Epidermal melanocyte (primary cell): Measurements from ENCODE around the gene UBE2O.

Experiments used
- DNase-seq: peaks from one replicate; pipeline ENCODE4 v3.0.0; 2011; ENCODE audit warnings: low spot score; ENCODE audit not compliant: insufficient read length

The UBE2O gene

DNA sequence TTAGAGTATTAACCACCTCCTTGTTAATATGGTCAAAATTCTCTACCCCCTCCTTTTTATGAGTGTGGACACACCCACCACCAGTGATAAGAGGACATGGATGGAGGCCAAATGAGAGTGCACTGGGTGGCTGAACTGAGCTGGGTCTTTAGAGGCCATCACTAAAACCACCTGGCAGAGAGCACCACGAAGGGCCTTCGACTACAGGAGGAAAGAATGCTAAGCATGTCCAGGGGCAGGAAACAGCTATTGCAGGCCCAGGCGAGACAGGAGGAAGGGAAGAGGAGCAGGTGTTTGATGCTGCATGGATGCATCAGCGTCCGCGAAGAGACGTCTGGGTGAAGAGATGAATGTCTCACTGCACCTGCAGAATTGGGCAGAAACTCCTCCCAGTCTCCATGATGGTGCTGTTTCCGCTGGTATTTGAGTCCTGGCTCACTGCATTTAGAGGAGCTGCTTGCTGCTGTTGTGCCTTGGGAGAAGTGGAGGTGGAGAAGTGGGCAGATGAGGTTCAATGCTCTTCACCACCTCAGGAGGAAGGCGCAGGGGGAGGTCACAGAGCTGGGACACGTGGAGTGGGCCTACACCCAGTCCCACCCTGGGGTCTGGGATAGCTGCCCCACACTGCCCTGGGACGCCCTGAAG is 35.3 kb downstream of the UBE2O start:
- DNase-seq: no peak

- no peak for DNase-seq
Observed at GRCh38 chr17:76416899-76417298, 36.1 kb downstream of the UBE2O start.

GRCh38 chr17:76416457-76416856 is 36.5 kb downstream of the UBE2O start:
- no peak for DNase-seq

GRCh38 chr17:76415786-76416185 is 37.2 kb downstream of the UBE2O start:
- no peak for DNase-seq

DNA sequence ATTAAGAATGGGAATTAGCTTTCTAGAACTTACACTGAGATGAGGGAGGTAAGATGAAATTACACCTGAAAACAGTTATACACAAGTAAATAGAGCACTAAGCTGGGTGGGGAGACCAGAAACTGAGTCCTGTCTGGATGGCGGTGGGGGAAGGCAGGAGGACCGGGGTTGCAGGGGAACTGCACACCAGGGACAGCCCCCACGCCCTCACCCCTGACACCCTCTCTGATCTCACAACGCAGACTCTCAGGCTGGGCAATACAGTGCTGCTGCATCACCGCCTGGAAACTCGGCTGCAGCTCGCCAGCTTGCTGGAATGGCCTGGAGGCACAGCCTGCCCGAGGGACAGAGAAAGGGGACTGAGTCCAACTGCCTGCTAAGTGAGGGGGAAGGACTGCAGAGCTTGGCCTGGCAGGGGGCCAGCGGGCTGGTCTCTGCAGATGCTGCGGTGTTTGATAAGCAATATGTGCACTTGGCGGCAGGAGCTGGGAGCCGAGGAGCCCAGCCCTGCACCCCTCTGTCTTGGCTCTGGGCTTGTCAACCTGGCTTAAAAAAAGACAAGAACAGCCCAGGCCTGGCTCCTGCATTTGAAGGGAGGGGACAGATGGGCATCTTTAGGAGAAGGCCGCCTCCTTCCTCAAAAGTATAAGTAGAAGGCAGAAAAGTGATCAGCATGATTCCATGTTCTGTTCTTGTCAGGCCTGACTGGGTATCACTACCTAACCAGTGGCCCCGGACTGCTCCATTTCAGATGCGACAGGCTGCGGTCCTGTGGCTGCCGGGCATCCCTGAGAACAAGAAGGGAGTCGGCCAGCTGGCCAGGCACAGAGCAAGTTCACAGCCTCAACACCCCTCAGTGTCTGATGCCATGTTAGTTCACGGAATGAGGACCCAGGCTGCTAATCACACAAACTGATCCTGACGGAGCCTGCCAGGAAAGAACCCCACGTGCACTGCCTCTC is 38.3 kb downstream of the UBE2O start:
- DNase-seq: no peak

GRCh38 chr17:76411247-76411646 is 41.7 kb downstream of the UBE2O start:
- DNase-seq: no peak

DNA sequence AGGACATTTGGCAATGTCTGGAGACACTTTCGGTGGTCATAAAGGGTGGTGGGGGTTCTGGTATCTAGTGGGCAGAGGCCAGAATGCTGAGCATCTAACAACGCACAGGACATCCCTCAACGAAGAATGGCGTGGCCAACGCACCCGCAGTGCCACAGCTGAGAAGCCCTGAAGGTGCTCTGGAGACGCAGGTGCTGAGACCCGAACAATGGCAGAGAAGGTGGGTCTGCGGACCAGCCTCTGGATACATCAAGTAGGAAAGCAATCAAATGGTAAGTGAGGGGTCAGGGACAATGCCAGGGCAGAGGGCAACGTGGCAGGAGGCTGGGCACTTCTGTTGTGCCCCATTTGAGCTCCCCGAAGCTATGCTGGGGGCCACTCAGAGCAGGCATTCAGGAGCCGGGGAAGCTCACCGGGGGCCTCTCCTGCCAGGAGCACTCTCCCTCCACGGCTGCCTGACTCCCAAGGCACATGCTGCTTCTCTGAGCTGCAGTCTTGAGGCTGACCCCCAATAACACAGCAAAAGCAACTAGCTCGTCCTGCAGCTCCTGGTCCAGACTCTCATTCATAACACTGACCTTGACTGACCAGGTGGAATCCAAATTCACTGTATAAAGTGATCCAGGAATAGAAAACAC is 42.5 kb downstream of the UBE2O start:
- no peak for DNase-seq

DNA sequence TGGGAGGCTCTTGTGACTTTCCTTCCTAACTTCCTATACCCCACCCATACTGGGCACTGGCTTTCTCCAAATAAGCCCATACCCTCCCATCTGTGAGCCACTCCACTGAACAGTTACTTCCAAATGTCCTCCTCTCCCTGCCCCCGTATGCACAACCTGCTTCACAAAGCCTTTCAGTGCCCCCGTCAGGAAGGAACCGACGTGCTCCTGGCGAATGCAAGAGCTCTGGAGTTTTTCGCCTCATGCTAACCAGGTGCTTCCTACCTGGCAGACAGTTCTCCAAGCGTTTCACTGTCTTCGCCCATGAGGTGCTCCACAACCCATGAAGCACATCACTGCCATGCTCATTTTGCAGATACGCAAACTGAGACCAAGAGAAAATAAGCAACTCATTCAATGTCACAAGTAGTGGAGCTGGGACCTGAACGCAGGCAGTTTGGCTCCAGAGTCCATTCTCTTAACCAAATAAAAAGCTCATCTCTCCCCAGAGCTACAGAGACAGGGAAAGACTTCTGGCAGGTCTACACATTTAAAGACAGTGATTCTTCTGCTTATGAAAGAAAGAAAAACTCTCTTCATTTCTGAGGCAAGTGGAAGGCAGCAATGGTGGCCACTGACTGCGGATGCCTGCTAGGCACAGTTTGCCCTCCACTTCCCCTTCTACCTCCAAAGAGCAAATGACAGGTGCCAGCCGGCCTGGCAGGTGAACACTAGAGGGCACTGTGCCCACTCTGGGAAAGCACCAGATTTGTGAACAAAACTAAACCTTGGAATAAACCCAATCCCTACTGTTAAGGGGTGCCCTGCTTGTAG is 44.7 kb downstream of the UBE2O start:
- DNase-seq: no peak

DNA sequence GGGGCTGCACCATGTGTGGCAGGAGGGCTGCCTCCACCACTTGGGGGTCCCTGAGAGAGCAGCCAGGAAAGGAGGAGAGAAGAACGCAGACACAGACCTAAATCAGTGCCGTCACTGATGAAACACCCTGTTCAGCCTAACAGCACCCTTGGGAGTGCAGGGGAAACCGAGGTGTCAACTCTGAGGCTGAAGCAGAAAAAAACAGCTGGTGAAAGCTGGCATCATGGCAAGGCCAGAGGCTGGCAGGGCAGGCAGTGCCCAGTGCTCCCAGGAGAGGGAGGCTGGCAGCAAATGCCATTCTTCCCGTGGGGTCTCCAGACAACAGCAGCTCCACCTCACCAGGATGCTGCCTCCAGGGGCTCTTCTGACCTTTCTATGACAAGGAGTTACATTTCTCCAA is 45.4 kb downstream of the UBE2O start:
- no peak for DNase-seq

- DNase-seq: no peak
Observed at GRCh38 chr17:76405967-76406647, 46.8 kb downstream of the UBE2O start.

- DNase-seq: no peak
Observed at GRCh38 chr17:76405607-76405966, 47.4 kb downstream of the UBE2O start.

DNA sequence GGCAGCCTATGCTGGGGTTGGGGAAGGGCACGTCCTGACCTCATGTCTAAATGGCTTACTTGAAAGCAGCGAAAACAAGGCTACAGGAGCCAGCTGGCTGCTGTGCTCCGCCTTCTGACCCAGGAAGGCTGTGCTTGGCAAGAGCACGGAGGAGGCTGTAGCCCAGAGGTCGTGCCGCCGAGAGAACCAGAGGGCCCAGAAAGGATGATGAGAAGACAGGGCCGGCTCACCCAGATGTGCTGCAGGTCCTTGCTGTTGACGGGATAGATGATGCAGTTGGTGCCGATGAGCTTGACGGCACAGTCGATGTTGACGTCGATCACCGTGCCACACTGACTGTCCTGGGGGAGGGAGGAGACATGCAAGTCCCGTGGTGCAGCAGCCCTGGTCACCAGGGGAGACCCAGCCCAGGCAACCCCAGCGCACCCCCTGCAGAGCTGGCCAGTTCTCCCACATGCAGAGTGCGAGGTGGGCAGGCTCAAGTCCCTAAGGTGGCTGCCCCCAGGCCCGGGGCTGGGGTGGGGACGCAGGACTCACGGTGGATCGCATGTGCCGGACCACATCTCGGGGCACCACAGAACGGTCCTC is 47.9 kb downstream of the UBE2O start:
- no peak for DNase-seq

DNA sequence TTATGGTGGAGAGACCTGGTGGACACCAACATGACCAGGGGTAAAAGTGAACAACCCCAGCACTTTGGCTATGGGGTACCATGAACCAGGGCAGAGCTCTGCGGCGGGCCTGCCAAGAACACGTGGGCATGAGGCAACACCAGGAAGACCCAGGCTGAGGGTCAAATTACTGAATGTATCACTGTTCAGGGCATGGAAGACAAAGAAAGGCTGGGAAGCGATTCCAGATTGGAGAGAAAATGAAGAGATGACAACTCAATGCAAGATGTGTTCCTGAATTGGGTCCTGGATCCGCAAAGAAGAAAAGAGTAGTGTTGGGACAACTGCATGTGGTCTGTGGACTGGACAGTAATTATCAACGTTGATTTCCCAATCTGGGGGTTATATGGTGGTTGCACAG is 48.7 kb downstream of the UBE2O start:
- no peak for DNase-seq

DNA sequence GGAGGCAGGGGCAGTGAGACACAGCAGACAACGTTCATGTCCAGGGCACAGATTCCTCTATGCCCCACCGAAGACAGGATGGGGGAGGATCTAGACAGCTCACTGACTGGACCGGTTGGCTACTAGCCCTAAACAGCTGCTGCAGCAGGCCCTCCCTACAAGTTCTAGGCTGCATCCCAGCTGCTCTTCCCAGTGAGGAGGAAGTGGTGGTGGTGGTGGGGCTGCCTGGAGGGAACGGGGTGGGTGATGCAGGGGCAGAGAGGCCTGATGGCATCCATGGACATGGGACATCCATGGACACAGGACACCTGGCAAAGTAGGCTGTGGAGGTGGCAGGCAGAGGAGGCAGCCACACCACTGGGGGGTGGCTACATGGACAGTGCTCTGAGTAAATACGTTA is 50.2 kb downstream of the UBE2O start:
- DNase-seq: no peak

- DNase-seq: no peak
Observed at GRCh38 chr17:76399175-76400172, 53.5 kb downstream of the UBE2O start.

GRCh38 chr17:76398523-76399174 is 54.3 kb downstream of the UBE2O start:
- no peak for DNase-seq

- peak; percentile 93 for DNase-seq
Observed at GRCh38 chr17:76397687-76398522, 55.0 kb downstream of the UBE2O start.

DNA sequence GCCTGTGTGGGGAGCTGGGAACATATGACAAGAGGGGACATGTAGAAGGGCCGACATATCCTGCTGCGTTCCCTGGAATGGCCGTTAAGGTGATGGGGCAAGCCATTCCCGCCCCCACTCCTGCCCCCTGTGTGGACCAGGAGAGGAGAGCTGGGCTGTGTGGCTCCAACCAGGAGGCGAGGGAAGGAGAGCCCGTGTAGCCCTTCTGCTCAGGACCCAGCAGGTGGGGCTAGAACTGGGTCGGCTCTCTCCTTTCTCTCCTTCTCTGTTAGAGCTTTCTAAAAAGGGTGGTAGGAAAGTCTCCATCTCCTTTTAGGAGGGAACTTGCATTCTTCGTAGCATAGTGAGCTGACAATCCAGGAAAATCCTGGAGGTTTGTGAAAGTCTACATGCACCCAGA is 55.8 kb downstream of the UBE2O start:
- DNase-seq: no peak
